Vagina (tissue), 2 donors: ENCODE results near the gene VWA2.

Experiments used
- POLR2A ChIP-seq, 2 donors: fragments of 450-650 bp; IDR thresholded peaks; one replicate each; pipeline ENCODE4 v1.6.1; 2017; ENCODE audit warnings: antibody characterized with exemption in 2 of 2, mild to moderate bottlenecking in 2 of 2, moderate library complexity in 2 of 2
- POLR2AphosphoS5 ChIP-seq, 2 donors: sonication (generic); formaldehyde crosslinking; IDR thresholded peaks; one replicate each; pipeline ENCODE4 v1.9.0; 2017; ENCODE audit warnings: antibody characterized with exemption in 2 of 2, mild to moderate bottlenecking in 2 of 2, low read depth in 1 of 2; ENCODE audit not compliant: insufficient read depth in 1 of 2
- TF ChIP-seq, protein P1 (sequence below), 3 experiments: fragments of 450-650 bp in 2 of 3; fragments of 200-600 bp in 1 of 3; sonication (generic) in 1 of 3; IDR thresholded peaks; one replicate each; pipeline ENCODE4 v1.5.1; 2017 to 2019; ENCODE audit warnings: antibody characterized with exemption in 3 of 3, mild to moderate bottlenecking in 2 of 3, moderate library complexity in 2 of 3

DNA sequence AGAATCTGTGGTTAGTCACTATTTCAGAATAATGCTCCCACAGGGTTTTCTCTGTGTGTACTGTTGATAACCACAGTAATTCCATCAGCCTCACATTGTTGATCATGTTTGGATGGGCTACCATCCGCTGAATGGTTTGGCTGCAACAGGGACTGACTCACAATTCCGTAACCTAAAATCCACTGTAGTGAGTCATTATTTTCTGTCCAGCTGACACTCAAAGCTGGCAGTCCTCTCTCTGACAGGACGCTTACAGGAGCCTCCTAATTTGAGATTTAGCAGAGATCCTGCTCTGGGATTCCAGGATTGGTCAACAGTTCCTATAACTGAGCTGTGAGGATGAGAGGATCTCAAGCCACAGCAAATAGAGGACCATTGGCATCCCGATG, 32.7 kb downstream of the VWA2 start:
- TF ChIP-seq, protein P1, sequence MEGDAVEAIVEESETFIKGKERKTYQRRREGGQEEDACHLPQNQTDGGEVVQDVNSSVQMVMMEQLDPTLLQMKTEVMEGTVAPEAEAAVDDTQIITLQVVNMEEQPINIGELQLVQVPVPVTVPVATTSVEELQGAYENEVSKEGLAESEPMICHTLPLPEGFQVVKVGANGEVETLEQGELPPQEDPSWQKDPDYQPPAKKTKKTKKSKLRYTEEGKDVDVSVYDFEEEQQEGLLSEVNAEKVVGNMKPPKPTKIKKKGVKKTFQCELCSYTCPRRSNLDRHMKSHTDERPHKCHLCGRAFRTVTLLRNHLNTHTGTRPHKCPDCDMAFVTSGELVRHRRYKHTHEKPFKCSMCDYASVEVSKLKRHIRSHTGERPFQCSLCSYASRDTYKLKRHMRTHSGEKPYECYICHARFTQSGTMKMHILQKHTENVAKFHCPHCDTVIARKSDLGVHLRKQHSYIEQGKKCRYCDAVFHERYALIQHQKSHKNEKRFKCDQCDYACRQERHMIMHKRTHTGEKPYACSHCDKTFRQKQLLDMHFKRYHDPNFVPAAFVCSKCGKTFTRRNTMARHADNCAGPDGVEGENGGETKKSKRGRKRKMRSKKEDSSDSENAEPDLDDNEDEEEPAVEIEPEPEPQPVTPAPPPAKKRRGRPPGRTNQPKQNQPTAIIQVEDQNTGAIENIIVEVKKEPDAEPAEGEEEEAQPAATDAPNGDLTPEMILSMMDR (IDR thresholded peaks at IDR 0.05): no peak
- TF ChIP-seq POLR2AphosphoS5 (IDR thresholded peaks at IDR 0.05; ENCODE audit: insufficient read depth in 1 of 2, low read depth in 1 of 2) (peak in 1 of 2 donors; percentile 42), POLR2A (IDR thresholded peaks at IDR 0.05) (no peak)
